GM19043 (cell line): ENCODE data around the gene NMBR.
A peak's percentile ranks its signal among the peaks of the same experiment; 100 is the strongest.
"Not testable (repeated sequence)": the region's sequence is repeated elsewhere in the genome, so short reads cannot be mapped to it uniquely, and the experiment has no call there.

Experiments
- ATAC-seq: cut with Tn5 transposase; IDR thresholded peaks from one replicate; pipeline ENCODE4 v1.9.1; 2021; ENCODE audit warnings: low read depth; ENCODE audit not compliant: unreplicated experiment

Gene NMBR

DNA sequence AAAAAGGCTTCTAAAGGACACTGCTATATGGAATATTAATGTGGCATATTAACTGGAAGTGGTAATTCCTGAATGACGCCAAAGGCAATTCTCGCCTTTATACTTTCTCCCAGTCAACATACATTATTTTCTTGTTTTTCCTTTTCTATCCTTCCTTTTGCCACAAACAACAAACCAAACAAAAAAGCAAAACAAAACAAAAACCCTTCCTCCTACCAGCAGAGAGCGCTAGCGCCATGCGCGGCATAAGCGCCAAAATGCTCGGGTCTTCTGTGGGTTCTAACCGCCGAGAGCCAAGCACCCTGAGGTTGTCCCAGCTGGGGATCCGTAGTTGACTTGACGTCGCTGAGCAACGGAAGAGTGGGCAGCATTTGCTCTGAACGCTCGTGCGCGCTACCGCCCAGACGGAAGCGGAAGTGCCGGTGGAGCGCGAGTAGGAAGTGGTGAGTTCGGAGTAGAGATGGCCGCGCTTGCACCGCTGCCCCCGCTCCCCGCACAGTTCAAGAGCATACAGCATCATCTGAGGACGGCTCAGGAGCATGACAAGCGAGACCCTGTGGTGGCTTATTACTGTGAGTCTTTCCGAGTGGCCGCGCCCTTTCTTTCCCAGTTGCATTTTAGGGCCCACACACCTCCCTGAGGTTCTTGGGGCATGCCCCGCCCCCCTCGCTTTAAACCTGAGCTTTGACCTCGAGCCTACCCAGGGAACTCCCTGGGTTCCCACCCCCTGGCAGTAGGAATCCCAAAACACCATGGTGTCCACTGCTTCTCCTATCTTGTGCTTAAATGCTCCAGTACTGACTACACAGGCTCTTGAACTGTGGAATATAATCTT is at the start of gene NMBR, which contains the start of gene VTA1:
Gene NMBR, minus strand, starts transcription at position 295 of the 835 bp plus-strand sequence. CDS start 58,464 bp downstream, outside the sequence.
Gene VTA1, plus strand, starts transcription at position 436 of the 835 bp plus-strand sequence. Its CDS starts 25 bp downstream, at position 461.
- ATAC-seq, result peak; percentile 99

DNA sequence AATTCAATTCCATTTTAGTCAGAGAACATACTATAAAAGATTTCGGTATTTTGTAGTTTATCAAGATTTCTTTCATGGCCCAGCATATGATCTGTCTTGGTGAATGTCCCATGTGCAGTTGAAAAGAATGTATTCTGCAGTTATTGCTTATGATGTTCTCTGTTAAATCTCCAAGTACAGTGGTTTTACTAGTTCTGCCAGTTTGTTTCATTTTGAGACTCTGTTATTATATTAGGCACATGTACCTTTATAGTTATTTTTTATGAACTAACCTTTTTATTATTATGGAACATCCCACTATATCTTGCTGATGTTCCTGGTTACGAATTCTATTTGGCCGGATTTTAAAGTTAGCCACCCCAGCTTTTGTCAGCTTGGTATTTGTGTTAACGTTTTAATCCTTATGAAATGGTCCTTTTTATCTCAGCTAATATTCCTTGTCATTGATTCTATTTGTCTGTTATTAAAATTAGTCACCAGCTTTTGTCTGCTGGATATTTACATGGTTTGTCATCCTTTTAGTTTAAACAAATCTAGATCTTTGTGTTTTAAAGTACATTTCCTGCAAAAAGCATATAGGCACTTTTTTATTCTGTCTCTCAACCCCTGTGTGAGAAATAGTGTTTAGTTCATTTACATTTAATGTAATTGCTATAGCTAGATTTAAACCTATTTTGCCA is 49.1 kb upstream of the NMBR start:
- no peak for ATAC-seq

DNA sequence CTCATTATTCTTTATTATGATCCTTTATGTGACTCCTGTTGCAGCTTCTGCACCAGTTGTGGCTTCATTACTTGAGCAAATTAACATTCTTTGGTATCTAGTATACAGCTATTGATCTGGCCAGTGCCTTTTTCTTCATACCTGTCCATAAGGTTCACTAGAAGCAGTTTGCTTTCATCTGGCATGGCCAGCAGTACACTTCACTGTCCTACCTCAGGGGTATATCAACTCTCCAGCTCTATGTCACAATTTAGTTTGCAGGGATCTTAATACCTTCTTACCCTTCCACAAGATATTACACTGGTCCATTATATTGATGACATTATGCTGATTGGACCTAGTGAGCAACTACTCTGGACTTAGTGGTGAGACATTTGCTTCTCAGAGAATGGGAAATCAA is 46.7 kb upstream of the NMBR start:
- ATAC-seq, result no peak

DNA sequence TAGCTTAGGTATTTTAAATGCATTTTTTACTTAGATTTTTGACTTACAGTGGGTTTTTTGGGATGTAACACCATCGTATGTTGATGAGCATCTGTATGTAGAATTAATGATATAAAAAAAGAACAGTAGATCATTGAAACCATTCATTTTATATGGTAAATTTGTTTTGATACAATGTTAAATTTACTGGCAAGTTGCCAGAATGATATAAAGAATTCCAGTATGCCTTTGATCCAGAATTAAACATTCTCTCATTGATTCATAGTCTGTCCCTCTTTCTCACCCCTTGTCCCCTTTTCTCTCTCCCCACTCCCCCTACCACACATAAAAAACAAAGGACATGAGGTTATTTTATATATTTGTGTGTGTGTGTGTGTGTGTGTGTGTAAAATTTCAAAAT is 45.4 kb upstream of the NMBR start:
- ATAC-seq, result no peak

GRCh38 chr6:142189057-142189456 is 42.1 kb upstream of the NMBR start:
- ATAC-seq, result no peak

GRCh38 chr6:142188341-142188740 is 41.4 kb upstream of the NMBR start:
- ATAC-seq, result not testable (repeated sequence)

DNA sequence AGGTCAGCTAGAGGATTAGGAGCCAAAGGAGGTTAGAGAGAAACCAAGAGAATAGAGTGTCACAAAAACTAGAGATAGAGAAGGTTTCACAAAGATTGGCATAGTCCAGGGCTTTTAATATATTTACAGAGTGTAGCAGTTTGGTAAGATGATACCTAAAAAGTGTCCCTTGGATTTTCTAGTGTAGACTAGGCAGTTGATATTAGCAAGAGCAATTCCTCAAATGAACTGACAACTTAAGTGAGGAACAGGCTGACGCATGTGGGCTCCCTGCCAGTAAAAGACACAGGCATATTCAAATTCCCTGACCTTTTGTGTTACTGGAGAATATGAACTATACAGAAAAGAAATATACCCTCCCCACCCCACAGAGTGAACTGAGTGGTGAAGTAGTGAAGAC is 40.3 kb upstream of the NMBR start:
- no peak for ATAC-seq

GRCh38 chr6:142185641-142186040 is 38.7 kb upstream of the NMBR start:
- ATAC-seq, result no peak

DNA sequence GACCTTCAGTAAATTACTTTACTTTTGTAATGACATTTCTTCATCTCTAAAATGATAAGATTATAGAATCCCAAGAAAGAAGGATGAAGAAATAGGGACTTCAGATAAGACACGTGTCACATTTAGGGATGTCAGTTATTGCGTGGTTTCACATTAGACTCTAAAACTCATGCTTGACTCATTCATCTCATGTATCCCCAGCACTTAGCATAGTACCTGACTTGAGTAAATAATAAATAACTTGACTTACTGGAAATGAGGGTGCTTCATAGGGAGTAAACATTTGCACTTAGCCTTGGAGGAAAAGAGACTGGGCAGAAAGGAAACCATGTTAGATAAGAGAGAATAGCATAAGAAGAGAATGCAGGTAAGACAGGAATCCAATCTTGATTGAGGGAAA is 37.4 kb upstream of the NMBR start:
- no peak for ATAC-seq

DNA sequence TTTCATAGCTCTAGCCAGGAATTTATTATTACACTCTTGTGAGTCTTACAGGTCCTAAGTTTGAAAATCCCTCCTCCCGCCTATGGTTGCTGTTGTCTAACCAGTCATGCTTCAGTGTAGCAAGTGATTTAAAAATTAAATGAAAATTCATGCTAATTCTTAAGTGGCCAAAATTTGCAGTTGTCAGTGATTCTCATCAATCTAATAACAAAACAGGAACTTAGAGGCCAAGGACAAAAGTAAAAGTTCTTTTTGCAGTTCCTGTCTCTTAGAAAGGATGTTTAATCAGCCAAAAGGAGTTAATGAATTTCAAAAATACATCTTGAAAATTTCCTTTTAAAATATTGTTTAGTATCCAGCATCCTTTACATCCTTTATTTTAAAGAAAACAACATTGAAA is 36.4 kb upstream of the NMBR start:
- ATAC-seq, result no peak

GRCh38 chr6:142182004-142182403 is 35.1 kb upstream of the NMBR start:
- no peak for ATAC-seq

DNA sequence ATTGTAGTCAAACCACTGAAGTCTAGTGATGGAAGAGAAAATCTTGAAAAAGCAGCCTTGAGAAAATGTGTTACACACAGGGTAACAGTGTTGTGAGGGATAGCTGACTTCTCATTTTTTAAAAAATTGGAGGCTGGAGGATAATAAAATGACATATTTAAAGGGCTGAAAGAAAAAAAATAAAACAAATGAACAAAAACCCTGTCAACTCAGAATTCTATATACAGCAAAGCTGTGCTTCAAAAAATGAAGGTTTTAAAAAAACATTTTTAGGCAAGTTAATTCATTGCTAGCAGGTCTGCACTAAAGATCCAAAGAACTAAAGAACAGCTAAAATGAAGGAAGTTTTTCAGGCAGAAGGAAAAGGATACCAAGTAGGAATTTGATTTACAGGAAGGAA is 31.2 kb upstream of the NMBR start:
- no peak for ATAC-seq

- no peak for ATAC-seq
Measured at GRCh38 chr6:142174703-142175102, 27.8 kb upstream of the NMBR start.

GRCh38 chr6:142173980-142174379 is 27.1 kb upstream of the NMBR start:
- ATAC-seq, result no peak

- ATAC-seq, result no peak
Measured at GRCh38 chr6:142172758-142173157, 25.8 kb upstream of the NMBR start.

DNA sequence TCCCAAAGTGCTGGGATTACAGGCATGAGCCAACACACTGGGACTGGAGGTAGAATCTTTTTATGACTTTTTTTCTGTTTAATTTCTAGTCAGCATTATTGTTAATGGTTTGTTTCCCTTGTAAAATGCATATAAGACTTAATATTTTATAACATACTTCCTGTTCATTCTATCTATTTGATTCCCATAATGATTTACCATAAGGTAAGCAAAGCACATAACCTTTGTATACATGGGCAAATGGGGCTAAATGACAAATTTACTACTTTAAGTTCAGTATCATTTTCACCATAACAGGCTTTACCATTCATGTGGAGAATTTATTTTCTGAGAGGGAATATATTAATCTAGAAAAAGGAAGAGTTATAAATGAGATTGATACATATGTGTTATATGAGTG is 24.4 kb upstream of the NMBR start:
- ATAC-seq, result no peak

GRCh38 chr6:142167486-142167885 is 20.6 kb upstream of the NMBR start:
- ATAC-seq, result no peak

GRCh38 chr6:142167071-142167470 is 20.1 kb upstream of the NMBR start:
- ATAC-seq, result no peak

- no peak for ATAC-seq
Measured at GRCh38 chr6:142165227-142165626, 18.3 kb upstream of the NMBR start.

DNA sequence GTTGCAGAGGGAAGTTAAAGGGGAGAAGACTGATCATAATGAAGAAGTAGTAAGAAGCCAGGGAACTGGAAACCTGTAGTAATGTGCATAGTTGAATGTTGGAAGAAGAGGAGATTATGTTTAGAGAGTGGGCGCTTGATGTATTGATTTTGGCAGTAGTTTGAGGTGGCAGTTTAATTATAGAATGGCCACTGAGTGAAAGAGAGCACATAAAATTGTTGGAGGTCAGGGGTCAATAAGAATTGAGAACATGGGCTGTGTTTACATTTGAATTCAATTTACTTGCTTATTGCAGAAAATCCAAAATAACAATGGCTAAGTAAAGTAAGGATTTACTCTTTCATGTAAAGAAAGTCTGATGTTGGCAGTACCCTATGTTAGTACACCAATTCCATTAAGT is 15.9 kb upstream of the NMBR start:
- ATAC-seq, result no peak

- not testable (repeated sequence) for ATAC-seq
Measured at GRCh38 chr6:142156758-142157068, 9.8 kb upstream of the NMBR start.
